ENCODE measurements around the gene AOPEP. TPM values are rescaled to one million over a fixed set of nuclear protein-coding genes. Genes with fewer than 3 reads are reported as not detected.

The AOPEP gene
- total and polyA plus RNA-seq, 9 of the 15 experiments (the other 6 are each of a cell fraction or from before 2014, with no cell fraction given) = 4.5 to 19.3 (median 13.5) TPM

DNA sequence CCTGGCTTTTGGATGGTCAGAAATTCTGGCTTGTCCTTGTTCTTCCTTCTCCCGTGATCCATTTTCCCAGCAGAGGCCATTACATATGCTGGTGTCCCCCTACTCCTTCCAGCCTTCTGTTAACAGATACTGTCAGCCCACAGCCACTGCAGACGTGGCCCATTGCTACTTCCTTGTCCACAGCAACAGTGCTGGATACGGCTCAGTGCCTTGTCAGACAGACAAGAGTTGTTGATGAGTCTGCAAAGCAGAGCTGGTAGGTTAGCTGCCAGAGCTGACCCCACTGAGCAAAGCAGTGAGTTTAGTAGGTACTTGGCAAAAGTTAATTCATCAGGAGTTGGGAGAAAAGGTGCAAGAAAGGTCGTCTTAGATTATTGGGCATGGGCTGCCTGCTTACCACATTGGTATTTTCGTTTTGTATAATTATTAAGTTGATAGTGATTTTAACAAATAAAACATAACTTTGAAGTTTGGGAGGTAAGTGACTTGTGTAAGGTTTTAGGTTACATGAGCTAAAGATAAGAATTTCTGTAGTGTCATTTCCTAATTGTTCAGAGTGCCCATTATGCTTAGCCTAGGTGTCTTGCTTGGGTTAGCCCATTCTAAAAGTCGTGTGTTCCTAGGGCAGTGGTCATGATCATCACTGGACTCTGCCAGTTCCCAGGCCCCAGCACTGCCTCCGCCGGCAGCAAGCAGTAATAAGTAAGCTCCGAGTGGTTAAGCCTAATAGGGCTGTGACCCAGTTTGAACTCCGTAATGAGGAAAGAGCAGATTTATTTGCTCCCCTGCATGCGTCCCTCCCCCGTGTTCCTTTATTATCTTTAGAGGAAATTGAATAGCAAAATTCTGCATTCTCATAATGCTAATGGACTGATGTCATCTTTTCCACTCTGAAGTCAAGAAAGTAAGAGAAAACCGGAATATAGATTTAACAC is 299.0 kb downstream of the AOPEP start (continued):
- TF ChIP-seq, protein P1, sequence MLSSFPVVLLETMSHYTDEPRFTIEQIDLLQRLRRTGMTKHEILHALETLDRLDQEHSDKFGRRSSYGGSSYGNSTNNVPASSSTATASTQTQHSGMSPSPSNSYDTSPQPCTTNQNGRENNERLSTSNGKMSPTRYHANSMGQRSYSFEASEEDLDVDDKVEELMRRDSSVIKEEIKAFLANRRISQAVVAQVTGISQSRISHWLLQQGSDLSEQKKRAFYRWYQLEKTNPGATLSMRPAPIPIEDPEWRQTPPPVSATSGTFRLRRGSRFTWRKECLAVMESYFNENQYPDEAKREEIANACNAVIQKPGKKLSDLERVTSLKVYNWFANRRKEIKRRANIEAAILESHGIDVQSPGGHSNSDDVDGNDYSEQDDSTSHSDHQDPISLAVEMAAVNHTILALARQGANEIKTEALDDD (IDR thresholded peaks at IDR 0.05) = peak; percentile 49; the same call in 1 of the 2 replicates
- TF ChIP-seq FOXJ3 (CRISPR knock-in tag; IDR thresholded peaks at IDR 0.05) (no peak), ERF (CRISPR knock-in tag; IDR thresholded peaks at IDR 0.05) (no peak), PRDM10 (IDR thresholded peaks at IDR 0.05; ENCODE audit: partially characterized antibody) (peak; percentile 84), ZNF316 (IDR thresholded peaks at IDR 0.05) (0 out of 2 replicates have a peak, but pooled peaks have one; percentile 1), HDAC2 (IDR thresholded peaks at IDR 0.05) (peak; percentile 22; the same call in 1 of the 2 replicates), NR2C1 (IDR thresholded peaks at IDR 0.05) (no peak), NR2C1 (tag; IDR thresholded peaks at IDR 0.05) (0 out of 2 replicates have a peak, but pooled peaks have one; percentile 23), ZFP36 (IDR thresholded peaks at IDR 0.05; ENCODE audit: low read depth, low read length, partially characterized antibody) (no peak), BRF1 (IDR thresholded peaks at IDR 0.05; ENCODE audit: borderline replicate concordance, extremely low read depth, insufficient read length) (no peak), FOXJ2 (tag; IDR thresholded peaks at IDR 0.05) (no peak), ZNF668 (CRISPR knock-in tag; IDR thresholded peaks at IDR 0.05) (no peak), ZNF592 (IDR thresholded peaks at IDR 0.05) (no peak), HDAC1 (IDR thresholded peaks at IDR 0.05) (0 out of 4 replicates have a peak, but pooled peaks of 1 of the 2 experiments have one; percentile 12), ZFP30 (CRISPR knock-in tag; IDR thresholded peaks at IDR 0.05; ENCODE audit: borderline replicate concordance) (no peak)
- TF ChIP-seq, protein P2, sequence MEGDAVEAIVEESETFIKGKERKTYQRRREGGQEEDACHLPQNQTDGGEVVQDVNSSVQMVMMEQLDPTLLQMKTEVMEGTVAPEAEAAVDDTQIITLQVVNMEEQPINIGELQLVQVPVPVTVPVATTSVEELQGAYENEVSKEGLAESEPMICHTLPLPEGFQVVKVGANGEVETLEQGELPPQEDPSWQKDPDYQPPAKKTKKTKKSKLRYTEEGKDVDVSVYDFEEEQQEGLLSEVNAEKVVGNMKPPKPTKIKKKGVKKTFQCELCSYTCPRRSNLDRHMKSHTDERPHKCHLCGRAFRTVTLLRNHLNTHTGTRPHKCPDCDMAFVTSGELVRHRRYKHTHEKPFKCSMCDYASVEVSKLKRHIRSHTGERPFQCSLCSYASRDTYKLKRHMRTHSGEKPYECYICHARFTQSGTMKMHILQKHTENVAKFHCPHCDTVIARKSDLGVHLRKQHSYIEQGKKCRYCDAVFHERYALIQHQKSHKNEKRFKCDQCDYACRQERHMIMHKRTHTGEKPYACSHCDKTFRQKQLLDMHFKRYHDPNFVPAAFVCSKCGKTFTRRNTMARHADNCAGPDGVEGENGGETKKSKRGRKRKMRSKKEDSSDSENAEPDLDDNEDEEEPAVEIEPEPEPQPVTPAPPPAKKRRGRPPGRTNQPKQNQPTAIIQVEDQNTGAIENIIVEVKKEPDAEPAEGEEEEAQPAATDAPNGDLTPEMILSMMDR (IDR thresholded peaks at IDR 0.05 in 2 of 3, conservative IDR thresholded peaks at IDR 0.05 in 1 of 3; ENCODE audit: insufficient read depth in 2 of 3, low read depth in 1 of 3, low read length in 3 of 3) = peak in 2 of 3 experiments; percentile 32 to 41; a peak in 3 of 6 replicates

Data from K562 (cell line).